NCI-H1417 (cell line): ENCODE results near the gene TTC23L.
"Not testable (repeated sequence)": the region's sequence is repeated elsewhere in the genome, so short reads cannot be mapped to it uniquely, and the experiment has no call there.

Experiments
- DNase-seq, 3 experiments: peaks; one replicate each; lab custom pipeline; 2025; lab: John Stamatoyannopoulos, UW

Gene TTC23L

GRCh38 chr5:34838785-34839714 lies at the start of gene TTC23L:
Gene TTC23L, plus strand, starts transcription at chr5:34839164. Its CDS starts 1,508 bp downstream, at chr5:34840672.
- peak; percentile 94 to 100 (median 99) for DNase-seq

- DNase-seq, result no peak
Measured at GRCh38 chr5:34789639-34790038, 49.3 kb upstream of the TTC23L start.

- no peak for DNase-seq
Measured at GRCh38 chr5:34790069-34790468, 48.9 kb upstream of the TTC23L start.

- DNase-seq, result no peak
Measured at GRCh38 chr5:34791761-34792244, 47.2 kb upstream of the TTC23L start.

GRCh38 chr5:34802834-34803563 lies 36.0 kb upstream of the TTC23L start:
- DNase-seq, result no peak

GRCh38 chr5:34803974-34804732 lies 34.8 kb upstream of the TTC23L start:
- no peak for DNase-seq

GRCh38 chr5:34804913-34805312 lies 34.1 kb upstream of the TTC23L start:
- no peak for DNase-seq

GRCh38 chr5:34806532-34806931 lies 32.4 kb upstream of the TTC23L start:
- no peak for DNase-seq

GRCh38 chr5:34811706-34812105 lies 27.3 kb upstream of the TTC23L start:
- no peak for DNase-seq

GRCh38 chr5:34813509-34813908 lies 25.5 kb upstream of the TTC23L start:
- no peak for DNase-seq

GRCh38 chr5:34817558-34818351 lies 21.2 kb upstream of the TTC23L start:
- DNase-seq, result no peak

- no peak for DNase-seq
Measured at GRCh38 chr5:34818717-34819116, 20.2 kb upstream of the TTC23L start.

GRCh38 chr5:34820593-34820992 lies 18.4 kb upstream of the TTC23L start:
- DNase-seq, result no peak

- DNase-seq, result no peak
Measured at GRCh38 chr5:34822956-34823715, 15.8 kb upstream of the TTC23L start.

- DNase-seq, result no peak
Measured at GRCh38 chr5:34826347-34826746, 12.6 kb upstream of the TTC23L start.

- no peak for DNase-seq
Measured at GRCh38 chr5:34827588-34828506, 11.1 kb upstream of the TTC23L start.

- not testable (repeated sequence) for DNase-seq
Measured at GRCh38 chr5:34830827-34831226, 8.1 kb upstream of the TTC23L start.

GRCh38 chr5:34831303-34831702 lies 7.7 kb upstream of the TTC23L start:
- no peak for DNase-seq

- DNase-seq, result no peak
Measured at GRCh38 chr5:34832568-34832967, 6.4 kb upstream of the TTC23L start.
